Peyer's patch (tissue), 4 donors: ENCODE data around the gene RAET1E. TPM values are rescaled to one million over a fixed set of nuclear protein-coding genes. Genes with fewer than 3 reads are reported as not detected.
"Not testable (repeated sequence)": the region's sequence is repeated elsewhere in the genome, so short reads cannot be mapped to it uniquely, and the experiment has no call there.

Experiments used
- DNase-seq, 3 donors: peaks; one replicate each; pipeline ENCODE4 v3.0.0-alpha.2; 2017 to 2019
- H3K27ac ChIP-seq, 4 donors: fragments of 200-600 bp; sonication (generic); one replicate each; pipeline ENCODE4 v1.5.1; 2016 to 2019
- H3K27me3 ChIP-seq, 2 donors: fragments of 200-600 bp; sonication (generic); one replicate each; pipeline ENCODE4 v1.5.1; 2019
- H3K36me3 ChIP-seq, 3 donors: fragments of 200-600 bp; sonication (generic); one replicate each; pipeline ENCODE4 v1.5.1; 2016 to 2019
- H3K4me1 ChIP-seq, 4 donors: fragments of 200-600 bp; sonication (generic); one replicate each; pipeline ENCODE4 v1.5.1; 2016 to 2019
- H3K4me3 ChIP-seq, 4 donors: fragments of 200-600 bp; sonication (generic); 1 replicate in 3 of 4; 2 replicates in 1 of 4; pipeline ENCODE4 v1.5.1; 2016 to 2019; ENCODE audit warnings: mild to moderate bottlenecking in 1 of 4
- H3K9me3 ChIP-seq, 4 donors: fragments of 200-600 bp; sonication (generic); one replicate each; pipeline ENCODE4 v1.5.1; 2016 to 2019; ENCODE audit warnings: mild to moderate bottlenecking in 1 of 4
- POLR2A ChIP-seq, 2 donors: fragments of 450-650 bp; IDR thresholded peaks; one replicate each; pipeline ENCODE4 v1.5.1; 2017; ENCODE audit warnings: antibody characterized with exemption in 2 of 2, mild to moderate bottlenecking in 2 of 2, moderate library complexity in 2 of 2
- total RNA-seq, 4 donors: library from RNA; depleted of rRNA; stranded (reverse); fragments of >200 nt; gene quantifications; one replicate each; pipeline ENCODE4 v1.1.0, GENCODE V29; 2016
- TF ChIP-seq, protein P1 (sequence below), 6 experiments: fragments of 450-650 bp in 4 of 6; fragments of 200-600 bp in 2 of 6; sonication (generic) in 1 of 6; IDR thresholded peaks; one replicate each; pipeline ENCODE4 v1.5.1; 2017 to 2019; ENCODE audit warnings: antibody characterized with exemption in 6 of 6, mild to moderate bottlenecking in 3 of 6, moderate library complexity in 1 of 6

The RAET1E gene
- total RNA-seq, 4 donors from 2014 or later = not detected

DNA sequence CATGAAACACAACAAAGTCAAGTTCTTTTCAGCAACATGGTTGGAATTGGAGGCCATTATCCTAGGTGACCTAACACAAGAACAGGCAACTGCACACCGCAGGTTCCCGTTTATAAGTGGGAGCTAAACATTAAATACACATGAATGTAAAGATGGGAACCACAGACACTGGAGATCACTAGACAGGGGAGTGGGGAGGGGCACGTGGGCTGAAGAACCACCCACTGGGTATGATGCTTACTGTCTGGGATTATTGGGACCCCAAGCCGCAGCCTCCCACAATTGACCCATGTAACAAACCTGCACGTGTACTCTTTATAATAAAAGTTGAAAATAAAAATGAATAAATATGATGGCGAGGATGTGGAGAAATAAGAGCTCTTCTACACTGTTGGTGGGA is 33.6 kb upstream of the RAET1E start:
- no peaks in the 10 kb centered on the region for H3K4me1 ChIP-seq
- no peaks in the 10 kb centered on the region for H3K36me3 ChIP-seq
- no peak for DNase-seq
- no peak overlapping the region for H3K4me3 ChIP-seq
- TF ChIP-seq, protein P1, sequence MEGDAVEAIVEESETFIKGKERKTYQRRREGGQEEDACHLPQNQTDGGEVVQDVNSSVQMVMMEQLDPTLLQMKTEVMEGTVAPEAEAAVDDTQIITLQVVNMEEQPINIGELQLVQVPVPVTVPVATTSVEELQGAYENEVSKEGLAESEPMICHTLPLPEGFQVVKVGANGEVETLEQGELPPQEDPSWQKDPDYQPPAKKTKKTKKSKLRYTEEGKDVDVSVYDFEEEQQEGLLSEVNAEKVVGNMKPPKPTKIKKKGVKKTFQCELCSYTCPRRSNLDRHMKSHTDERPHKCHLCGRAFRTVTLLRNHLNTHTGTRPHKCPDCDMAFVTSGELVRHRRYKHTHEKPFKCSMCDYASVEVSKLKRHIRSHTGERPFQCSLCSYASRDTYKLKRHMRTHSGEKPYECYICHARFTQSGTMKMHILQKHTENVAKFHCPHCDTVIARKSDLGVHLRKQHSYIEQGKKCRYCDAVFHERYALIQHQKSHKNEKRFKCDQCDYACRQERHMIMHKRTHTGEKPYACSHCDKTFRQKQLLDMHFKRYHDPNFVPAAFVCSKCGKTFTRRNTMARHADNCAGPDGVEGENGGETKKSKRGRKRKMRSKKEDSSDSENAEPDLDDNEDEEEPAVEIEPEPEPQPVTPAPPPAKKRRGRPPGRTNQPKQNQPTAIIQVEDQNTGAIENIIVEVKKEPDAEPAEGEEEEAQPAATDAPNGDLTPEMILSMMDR (IDR thresholded peaks at IDR 0.05) = no peak
- TF ChIP-seq POLR2A (IDR thresholded peaks at IDR 0.05) = no peak
- H3K27me3 ChIP-seq = no peaks in the 10 kb centered on the region
- H3K9me3 ChIP-seq = no peaks in the 10 kb centered on the region
- H3K27ac ChIP-seq = no peak overlapping the region

DNA sequence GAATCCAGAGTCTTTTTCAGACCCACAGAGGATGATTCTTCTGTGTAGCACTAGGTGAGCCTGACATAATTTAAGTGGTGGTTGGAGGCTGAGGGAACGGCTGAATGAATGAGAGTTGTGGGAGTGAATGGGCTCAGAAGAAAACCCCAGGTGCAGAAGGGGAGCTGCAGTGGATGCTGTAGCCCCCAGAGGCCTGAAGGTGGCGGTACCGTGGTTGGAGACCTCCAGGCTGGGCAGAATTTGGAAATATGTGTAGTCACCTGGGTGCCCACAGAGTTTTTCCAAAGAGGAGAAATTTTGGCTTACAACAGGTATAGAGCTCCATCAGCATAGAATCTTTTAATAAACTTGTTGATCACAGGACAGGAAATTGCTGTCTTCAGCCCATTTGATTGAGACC is 31.5 kb upstream of the RAET1E start:
- no peak overlapping the region for H3K27ac ChIP-seq
- H3K36me3 ChIP-seq = no peaks in the 10 kb centered on the region
- H3K4me1 ChIP-seq = peaks cover 0 to 8% (median 5%) of the 10 kb centered on the region in 4 donors
- H3K4me3 ChIP-seq = no peak overlapping the region
- H3K27me3 ChIP-seq = no peaks in the 10 kb centered on the region
- H3K9me3 ChIP-seq = no peaks in the 10 kb centered on the region
- DNase-seq = no peak
- TF ChIP-seq POLR2A (IDR thresholded peaks at IDR 0.05) = no peak
- TF ChIP-seq, protein P1 (IDR thresholded peaks at IDR 0.05) = peak in 1 of 6 experiments; percentile 15

DNA sequence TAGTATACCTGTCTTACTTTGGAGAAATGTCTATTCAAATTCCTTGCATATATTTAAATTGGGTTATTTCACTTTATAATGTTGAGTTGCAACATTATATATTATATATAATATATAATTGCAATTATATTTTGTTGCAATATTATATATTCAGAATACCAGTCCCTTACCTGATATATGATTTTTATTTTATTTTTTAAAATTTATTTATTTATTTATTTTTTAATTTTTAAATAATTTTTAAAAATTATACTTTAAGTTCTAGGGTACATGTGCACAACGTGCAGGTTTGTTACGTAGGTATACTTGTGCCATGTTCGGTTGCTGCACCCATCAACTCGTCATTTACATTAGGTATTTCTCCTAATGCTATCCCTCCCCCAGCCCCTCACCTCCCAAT is 29.1 kb upstream of the RAET1E start:
- not testable (repeated sequence) for H3K4me3 ChIP-seq, H3K27me3 ChIP-seq, DNase-seq, H3K9me3 ChIP-seq, H3K36me3 ChIP-seq, H3K27ac ChIP-seq
- peaks cover 3 to 12% (median 9%) of the 10 kb centered on the region in 4 donors for H3K4me1 ChIP-seq

DNA sequence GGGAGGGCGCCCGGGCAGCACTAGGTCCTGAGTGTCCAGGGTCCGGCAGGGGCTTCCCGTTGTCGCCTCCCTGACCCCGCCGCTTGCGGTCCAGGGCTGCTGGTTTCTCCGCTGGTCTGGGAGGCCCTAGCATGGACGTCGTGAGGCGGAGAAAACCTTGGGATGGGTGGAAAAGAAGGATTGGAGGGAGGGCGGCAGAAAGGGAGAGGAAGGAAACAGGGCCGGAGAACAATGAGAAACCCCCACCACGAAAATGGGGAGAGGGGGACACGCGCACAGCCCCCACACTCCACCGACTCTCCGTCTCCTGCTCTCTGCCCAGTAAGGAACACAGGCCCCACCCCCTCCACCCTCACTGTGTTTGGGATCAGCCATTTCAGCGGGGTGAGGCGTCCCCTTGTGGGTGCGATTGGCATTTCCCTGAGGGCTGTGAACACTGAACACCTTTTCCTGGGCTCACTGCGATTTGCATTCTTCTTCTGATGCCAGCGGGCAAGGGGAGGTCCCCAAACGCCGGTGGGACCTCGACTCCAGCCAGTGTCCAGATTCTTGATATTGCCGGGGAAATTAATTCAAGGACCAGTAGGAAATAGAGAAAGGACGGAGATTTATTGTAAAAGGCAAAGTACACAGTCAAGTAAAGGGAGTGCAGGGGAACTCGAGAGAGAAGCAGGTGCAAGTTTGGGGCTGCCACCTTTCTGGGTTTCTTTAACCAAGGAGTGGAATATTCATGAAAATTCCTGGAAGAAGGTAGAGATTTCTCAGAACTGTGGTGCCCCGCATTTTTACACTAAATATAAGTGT is 28.3 kb upstream of the RAET1E start:
- H3K27ac ChIP-seq = no peak overlapping the region
- no peaks in the 10 kb centered on the region for H3K27me3 ChIP-seq
- TF ChIP-seq POLR2A (IDR thresholded peaks at IDR 0.05) = no peak
- TF ChIP-seq, protein P1 (IDR thresholded peaks at IDR 0.05) = peak; percentile 54 to 96 (median 88)
- peaks cover 3 to 12% (median 9%) of the 10 kb centered on the region in 4 donors for H3K4me1 ChIP-seq
- H3K9me3 ChIP-seq = no peaks in the 10 kb centered on the region
- no peaks in the 10 kb centered on the region for H3K36me3 ChIP-seq
- DNase-seq = peak; percentile 70 to 94 (median 90)
- peak overlapping the region; percentile 23 to 57 (median 38) for H3K4me3 ChIP-seq

DNA sequence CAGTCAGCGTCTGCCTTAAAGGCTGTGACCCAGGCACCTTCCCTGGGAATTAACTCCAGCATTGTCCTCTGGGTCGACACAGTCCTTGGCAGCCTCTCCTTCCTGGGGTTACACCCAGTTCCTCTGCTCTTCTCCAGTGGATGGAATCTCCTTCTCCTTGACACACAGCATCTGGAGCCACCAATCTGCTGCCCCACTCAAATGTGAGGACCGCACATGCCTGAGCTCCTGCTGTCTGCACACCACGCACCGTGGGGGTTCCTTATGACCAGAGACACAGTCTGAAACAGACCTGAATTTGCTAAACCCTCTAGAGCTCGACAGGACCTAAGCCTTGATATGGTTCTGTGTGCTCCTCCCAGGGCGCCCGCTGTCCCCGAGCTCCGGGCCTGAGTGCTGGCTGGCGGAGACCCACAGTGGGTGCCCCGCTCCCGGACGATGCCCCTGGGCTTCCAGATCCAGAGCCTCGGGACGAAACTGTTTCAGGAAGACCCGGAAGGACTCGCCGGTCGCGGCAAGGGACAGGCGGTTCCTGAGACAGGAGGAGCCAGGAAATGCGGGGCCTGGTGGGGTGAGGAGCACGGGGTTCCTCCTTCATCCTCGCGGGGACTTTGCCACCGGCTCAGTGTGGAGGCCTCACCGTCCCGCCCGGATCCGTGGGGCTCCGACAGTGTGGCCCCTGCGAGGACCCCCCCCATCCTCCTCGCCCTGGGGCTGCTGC is 27.5 kb upstream of the RAET1E start:
- Histone ChIP-seq H3K9me3 (no peaks in the 10 kb centered on the region), H3K4me3 (peak overlapping the region; percentile 23 to 57 (median 38)), H3K36me3 (no peaks in the 10 kb centered on the region), H3K4me1 (peaks cover 3 to 12% (median 9%) of the 10 kb centered on the region in 4 donors), H3K27me3 (no peaks in the 10 kb centered on the region), H3K27ac (no peak overlapping the region)
- no peak for TF ChIP-seq POLR2A (IDR thresholded peaks at IDR 0.05)
- TF ChIP-seq, protein P1 (IDR thresholded peaks at IDR 0.05) = no peak
- DNase-seq = no peak

DNA sequence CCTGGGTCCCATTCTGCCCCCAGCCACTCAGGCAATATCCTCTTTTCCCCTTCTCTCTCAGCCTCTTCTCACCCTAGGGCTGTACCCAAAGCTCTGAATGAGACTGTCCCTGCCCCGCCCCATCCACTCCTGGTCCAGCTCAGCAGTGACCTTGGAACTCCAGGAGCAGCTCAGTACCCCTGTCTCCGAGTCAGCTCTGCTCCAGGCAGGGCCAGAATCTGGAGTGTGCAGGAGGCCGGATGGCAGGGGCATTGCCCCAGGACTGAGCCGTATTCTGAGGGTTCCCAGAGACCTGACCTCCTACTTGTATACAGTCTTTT is 27.0 kb upstream of the RAET1E start:
- no peak for TF ChIP-seq POLR2A (IDR thresholded peaks at IDR 0.05)
- TF ChIP-seq, protein P1 (IDR thresholded peaks at IDR 0.05) = no peak
- Histone ChIP-seq H3K27me3 (no peaks in the 10 kb centered on the region), H3K27ac (no peak overlapping the region), H3K9me3 (no peaks in the 10 kb centered on the region), H3K4me1 (peaks cover 3 to 12% (median 9%) of the 10 kb centered on the region in 4 donors), H3K36me3 (no peaks in the 10 kb centered on the region), H3K4me3 (no peak overlapping the region)
- DNase-seq = no peak
